ENCODE data around the gene TMEM204.

TMEM204 gene

GRCh38 chr16:1533443-1533951 is at the start of gene TMEM204:
Gene TMEM204, plus strand, starts transcription at chr16:1533666. Its CDS starts 610 bp downstream, at chr16:1534276.
- peak; percentile 50 for DNase-seq (ENCODE audit: low spot score)

- no peak for DNase-seq (ENCODE audit: low spot score)
Measured at GRCh38 chr16:1485847-1486496, 47.5 kb upstream of the TMEM204 start.

GRCh38 chr16:1486551-1487390 is 46.7 kb upstream of the TMEM204 start:
- no peak for DNase-seq (ENCODE audit: low spot score)

GRCh38 chr16:1487395-1488053 is 45.9 kb upstream of the TMEM204 start:
- DNase-seq (ENCODE audit: low spot score): no peak

GRCh38 chr16:1488054-1488601 is 45.3 kb upstream of the TMEM204 start:
- no peak for DNase-seq (ENCODE audit: low spot score)

GRCh38 chr16:1488619-1489018 is 44.8 kb upstream of the TMEM204 start, which contains the start of gene PTX4:
Gene PTX4, minus strand, starts transcription at chr16:1488944. Its CDS starts 35 bp downstream, at chr16:1488909.
- no peak for DNase-seq (ENCODE audit: low spot score)

- no peak for DNase-seq (ENCODE audit: low spot score)
Measured at GRCh38 chr16:1489077-1489476, 44.4 kb upstream of the TMEM204 start.

GRCh38 chr16:1491327-1491726 is 42.1 kb upstream of the TMEM204 start:
- no peak for DNase-seq (ENCODE audit: low spot score)

- DNase-seq (ENCODE audit: low spot score): no peak
Measured at GRCh38 chr16:1492082-1492922, 41.2 kb upstream of the TMEM204 start.

- DNase-seq (ENCODE audit: low spot score): peak; percentile 89
Measured at GRCh38 chr16:1492923-1493745, 40.3 kb upstream of the TMEM204 start, which contains the start of gene TELO2. Gene TELO2, plus strand, starts transcription at chr16:1493360. Its CDS starts 922 bp downstream, at chr16:1494282.

GRCh38 chr16:1493746-1494094 is 39.7 kb upstream of the TMEM204 start:
- DNase-seq (ENCODE audit: low spot score): peak; percentile 10

GRCh38 chr16:1494129-1494640 is 39.3 kb upstream of the TMEM204 start:
- peak; percentile 3 for DNase-seq (ENCODE audit: low spot score)

GRCh38 chr16:1494711-1495110 is 38.8 kb upstream of the TMEM204 start:
- no peak for DNase-seq (ENCODE audit: low spot score)

- DNase-seq (ENCODE audit: low spot score): no peak
Measured at GRCh38 chr16:1495211-1495888, 38.1 kb upstream of the TMEM204 start.

- no peak for DNase-seq (ENCODE audit: low spot score)
Measured at GRCh38 chr16:1495889-1496262, 37.6 kb upstream of the TMEM204 start.

- DNase-seq (ENCODE audit: low spot score): no peak
Measured at GRCh38 chr16:1496464-1496863, 37.0 kb upstream of the TMEM204 start.

GRCh38 chr16:1497014-1497598 is 36.4 kb upstream of the TMEM204 start:
- no peak for DNase-seq (ENCODE audit: low spot score)

GRCh38 chr16:1498899-1499676 is 34.4 kb upstream of the TMEM204 start:
- DNase-seq (ENCODE audit: low spot score): no peak

Data from activated CD4-positive, alpha-beta T cell treated with anti-CD3 and anti-CD28 coated beads, Interleukin-2, Interleukin-4, amounts not matched to agents 100 ng/mL and 50 ng/mL, durations not matched to agents 16 hours and 8 hours (primary cell).